ENCODE results near the gene MRM3. TPM values are rescaled to one million over a fixed set of nuclear protein-coding genes. Genes with fewer than 3 reads are reported as not detected.

The MRM3 gene, protein sequence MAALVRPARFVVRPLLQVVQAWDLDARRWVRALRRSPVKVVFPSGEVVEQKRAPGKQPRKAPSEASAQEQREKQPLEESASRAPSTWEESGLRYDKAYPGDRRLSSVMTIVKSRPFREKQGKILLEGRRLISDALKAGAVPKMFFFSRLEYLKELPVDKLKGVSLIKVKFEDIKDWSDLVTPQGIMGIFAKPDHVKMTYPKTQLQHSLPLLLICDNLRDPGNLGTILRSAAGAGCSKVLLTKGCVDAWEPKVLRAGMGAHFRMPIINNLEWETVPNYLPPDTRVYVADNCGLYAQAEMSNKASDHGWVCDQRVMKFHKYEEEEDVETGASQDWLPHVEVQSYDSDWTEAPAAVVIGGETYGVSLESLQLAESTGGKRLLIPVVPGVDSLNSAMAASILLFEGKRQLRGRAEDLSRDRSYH
- 21.6 and 25.9 TPM in 2 replicates for total RNA-seq

DNA sequence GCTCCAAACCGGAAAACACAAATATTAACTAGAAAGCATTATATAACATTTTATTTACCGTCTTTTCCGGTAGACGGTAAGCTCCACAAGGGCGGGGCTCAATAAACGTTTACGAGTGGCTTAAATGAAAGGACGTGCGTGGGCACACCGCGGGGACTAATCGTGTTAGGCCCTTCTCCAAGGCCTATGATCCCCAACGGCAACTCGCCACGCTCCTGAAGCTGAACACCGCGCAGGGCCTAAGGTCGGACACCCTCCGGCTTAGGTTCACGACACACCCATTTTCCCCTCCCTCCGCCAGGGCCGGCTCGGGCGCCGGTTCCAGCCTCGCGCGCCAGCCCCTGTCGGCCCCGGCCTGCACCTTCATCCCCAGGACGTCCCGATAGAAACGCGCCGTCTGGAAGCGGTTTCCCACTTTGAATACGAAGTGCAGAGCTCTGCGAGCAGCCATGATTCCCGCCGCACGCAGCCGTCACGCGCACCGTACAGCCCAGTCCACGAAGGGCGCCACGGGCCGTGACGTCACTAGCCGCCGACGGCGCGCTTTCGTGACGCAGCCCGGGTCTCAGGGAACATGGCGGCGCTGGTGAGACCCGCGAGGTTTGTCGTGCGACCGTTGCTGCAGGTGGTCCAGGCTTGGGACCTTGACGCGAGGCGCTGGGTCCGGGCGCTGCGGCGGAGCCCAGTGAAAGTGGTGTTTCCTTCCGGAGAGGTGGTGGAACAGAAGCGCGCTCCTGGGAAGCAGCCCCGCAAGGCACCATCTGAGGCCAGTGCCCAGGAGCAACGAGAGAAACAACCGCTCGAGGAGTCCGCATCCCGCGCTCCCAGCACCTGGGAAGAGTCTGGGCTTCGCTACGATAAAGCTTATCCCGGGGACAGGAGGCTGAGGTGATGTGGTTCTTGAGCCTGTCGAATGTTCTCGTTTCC, at the start of gene MRM3, which contains the start of gene GLOD4:
MRM3 (plus strand) TSS at position 549 of the 927 bp plus-strand sequence; CDS start at position 575, 26 bp downstream.
GLOD4 (minus strand) TSS at position 476 of the 927 bp plus-strand sequence; CDS start at position 451, 25 bp downstream.

DNA sequence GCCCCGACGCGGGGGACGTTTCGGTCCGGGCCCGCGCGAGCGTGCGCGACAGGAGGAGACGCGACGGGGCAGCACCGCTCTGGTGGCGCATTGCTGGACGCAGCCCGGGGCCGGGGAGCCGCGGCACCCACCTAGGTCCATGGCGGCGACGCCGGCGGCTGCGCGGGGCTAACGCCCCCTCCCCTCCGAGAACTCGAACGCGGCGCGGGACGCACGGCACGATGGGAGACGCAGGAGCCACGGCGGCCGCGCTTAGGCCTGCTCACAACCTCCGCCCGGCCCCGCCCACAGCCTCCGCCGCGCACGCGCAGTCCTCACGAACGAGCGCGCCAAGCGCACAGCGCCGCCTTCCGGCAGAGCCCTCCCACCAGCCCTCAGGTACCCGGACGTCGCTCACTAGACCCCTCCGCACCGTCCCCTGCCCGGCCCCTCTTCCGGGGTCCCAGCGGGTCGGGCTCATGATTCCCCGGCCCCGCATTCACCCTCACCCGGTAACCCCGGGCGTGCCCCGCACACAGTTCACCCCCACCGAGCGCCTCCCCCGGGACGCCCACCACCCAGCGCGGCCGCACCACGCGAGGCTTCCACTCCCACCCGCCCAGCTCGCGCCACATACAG, 30.0 kb upstream of the MRM3 start, which contains the start of gene GEMIN4:
GEMIN4 (minus strand) TSS at position 263 of the 618 bp plus-strand sequence; CDS start at position 141, 122 bp downstream.

Other genes with a start within 250 kb of the MRM3 start
- 17.5 and 19.5 TPM in 2 replicates for gene VPS53, start 67.5 kb upstream of the MRM3 start, total RNA-seq
- 21.2 and 27.1 TPM in 2 replicates for gene TLCD3A, start 49.8 kb upstream of the MRM3 start, total RNA-seq
- gene GEMIN4, start 30.1 kb upstream of the MRM3 start, total RNA-seq = 24.4 and 28.2 TPM in 2 replicates
- 79.8 and 84.6 TPM in 2 replicates for gene GLOD4, start 73 bp upstream of the MRM3 start, total RNA-seq
- gene NXN, start 197.4 kb downstream of the MRM3 start, total RNA-seq = 10.7 and 12.6 TPM in 2 replicates
- 23.7 and 27.9 TPM in 2 replicates for gene TIMM22, start 214.8 kb downstream of the MRM3 start, total RNA-seq